GM23338 (cell line): ENCODE data around the gene S100A5.

Experiments
- CREB1 ChIP-seq: fragments of 250-450 bp; sonication (Bioruptor Pico); IDR thresholded peaks from 2 replicates; pipeline ENCODE4 v1.5.0; 2020; ENCODE audit warnings: low read depth, mild to moderate bottlenecking, moderate library complexity
- EZH2 ChIP-seq: fragments of 200-600 bp; sonication (generic); IDR thresholded peaks from one replicate; pipeline ENCODE4 v1.8.0; 2017; ENCODE audit warnings: antibody characterized with exemption, mild to moderate bottlenecking, low read depth; ENCODE audit not compliant: unreplicated experiment
- EZH2phosphoT487 ChIP-seq: fragments of 200-600 bp; sonication (generic); IDR thresholded peaks from one replicate; pipeline ENCODE4 v1.8.1; 2018; ENCODE audit warnings: antibody characterized with exemption; ENCODE audit not compliant: unreplicated experiment
- JUNB ChIP-seq: IDR thresholded peaks from one replicate; pipeline ENCODE4 v1.6.1; 2016; ENCODE audit warnings: antibody characterized with exemption; ENCODE audit not compliant: unreplicated experiment
- NANOG ChIP-seq: IDR thresholded peaks from 2 replicates; pipeline ENCODE4 v1.6.1; 2016; ENCODE audit warnings: antibody characterized with exemption, borderline replicate concordance
- POLR2AphosphoS5 ChIP-seq: IDR thresholded peaks from 2 replicates; pipeline ENCODE4 v1.6.1; 2016; ENCODE audit warnings: antibody characterized with exemption, low read depth
- STAT1 ChIP-seq: IDR thresholded peaks from one replicate; pipeline ENCODE4 v1.6.1; 2016; ENCODE audit warnings: antibody characterized with exemption; ENCODE audit not compliant: unreplicated experiment
- TF ChIP-seq, protein P1 (sequence below): IDR thresholded peaks from one replicate; pipeline ENCODE4 v1.6.1; 2018; ENCODE audit warnings: antibody characterized with exemption; ENCODE audit not compliant: unreplicated experiment
- TF ChIP-seq, protein P2 (sequence below), 2 experiments: fragments of 200-600 bp in 1 of 2; sonication (generic) in 1 of 2; conservative IDR thresholded peaks; 2 replicates each; pipeline versions ENCODE4 v1.5.1 to v1.6.1; 2016 to 2017; ENCODE audit warnings: antibody characterized with exemption in 2 of 2, low read depth in 2 of 2, mild to moderate bottlenecking in 2 of 2, moderate library complexity in 1 of 2
- TF ChIP-seq, protein P3 (sequence below): IDR thresholded peaks from 2 replicates; pipeline ENCODE4 v1.6.1; 2016; ENCODE audit warnings: antibody characterized with exemption

DNA sequence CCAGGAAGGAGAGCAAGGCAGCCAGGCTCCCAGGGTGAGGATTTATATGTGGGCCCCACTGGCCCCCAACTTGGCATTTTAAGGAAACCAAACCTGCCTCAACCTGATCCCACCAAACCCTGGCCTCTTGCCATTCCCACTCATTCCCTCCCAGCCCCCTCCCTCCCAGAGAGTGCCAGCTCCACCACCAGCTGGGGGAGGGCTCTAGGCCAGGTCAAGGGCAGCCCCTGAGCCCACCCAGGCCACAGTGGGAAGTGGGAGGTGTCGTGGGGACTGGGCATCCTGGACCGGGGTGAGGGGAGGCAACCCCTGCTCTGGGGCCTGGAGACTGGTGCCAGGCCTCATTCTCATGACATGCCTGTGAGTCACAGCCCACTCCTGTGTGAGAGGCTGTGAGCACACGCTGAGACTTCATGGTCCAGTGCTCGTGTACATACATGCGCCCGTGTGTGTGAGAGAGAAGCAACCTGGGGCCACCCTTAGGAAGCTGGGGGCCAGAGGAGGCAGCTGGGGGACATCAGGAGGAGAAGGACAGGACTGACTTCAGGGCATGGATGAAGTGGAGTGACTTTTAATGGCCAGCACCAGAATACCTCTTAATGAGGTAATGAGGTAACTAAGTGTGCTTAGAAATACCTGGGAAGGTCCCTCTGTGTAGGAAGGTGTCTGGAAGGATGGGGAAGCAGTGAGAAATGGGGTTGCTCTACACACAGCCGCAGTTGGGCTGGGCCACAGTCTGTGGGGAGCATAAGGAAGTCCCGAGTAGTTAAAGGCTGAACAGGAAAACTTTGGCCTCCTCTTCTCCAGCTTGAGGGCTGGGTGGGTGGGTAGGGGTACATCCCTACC, 25.0 kb upstream of the S100A5 start, which contains the start of gene S100A2:
- TF ChIP-seq, protein P1, sequence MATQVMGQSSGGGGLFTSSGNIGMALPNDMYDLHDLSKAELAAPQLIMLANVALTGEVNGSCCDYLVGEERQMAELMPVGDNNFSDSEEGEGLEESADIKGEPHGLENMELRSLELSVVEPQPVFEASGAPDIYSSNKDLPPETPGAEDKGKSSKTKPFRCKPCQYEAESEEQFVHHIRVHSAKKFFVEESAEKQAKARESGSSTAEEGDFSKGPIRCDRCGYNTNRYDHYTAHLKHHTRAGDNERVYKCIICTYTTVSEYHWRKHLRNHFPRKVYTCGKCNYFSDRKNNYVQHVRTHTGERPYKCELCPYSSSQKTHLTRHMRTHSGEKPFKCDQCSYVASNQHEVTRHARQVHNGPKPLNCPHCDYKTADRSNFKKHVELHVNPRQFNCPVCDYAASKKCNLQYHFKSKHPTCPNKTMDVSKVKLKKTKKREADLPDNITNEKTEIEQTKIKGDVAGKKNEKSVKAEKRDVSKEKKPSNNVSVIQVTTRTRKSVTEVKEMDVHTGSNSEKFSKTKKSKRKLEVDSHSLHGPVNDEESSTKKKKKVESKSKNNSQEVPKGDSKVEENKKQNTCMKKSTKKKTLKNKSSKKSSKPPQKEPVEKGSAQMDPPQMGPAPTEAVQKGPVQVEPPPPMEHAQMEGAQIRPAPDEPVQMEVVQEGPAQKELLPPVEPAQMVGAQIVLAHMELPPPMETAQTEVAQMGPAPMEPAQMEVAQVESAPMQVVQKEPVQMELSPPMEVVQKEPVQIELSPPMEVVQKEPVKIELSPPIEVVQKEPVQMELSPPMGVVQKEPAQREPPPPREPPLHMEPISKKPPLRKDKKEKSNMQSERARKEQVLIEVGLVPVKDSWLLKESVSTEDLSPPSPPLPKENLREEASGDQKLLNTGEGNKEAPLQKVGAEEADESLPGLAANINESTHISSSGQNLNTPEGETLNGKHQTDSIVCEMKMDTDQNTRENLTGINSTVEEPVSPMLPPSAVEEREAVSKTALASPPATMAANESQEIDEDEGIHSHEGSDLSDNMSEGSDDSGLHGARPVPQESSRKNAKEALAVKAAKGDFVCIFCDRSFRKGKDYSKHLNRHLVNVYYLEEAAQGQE, result no peak
- no peak for TF ChIP-seq EZH2
- TF ChIP-seq, protein P2, sequence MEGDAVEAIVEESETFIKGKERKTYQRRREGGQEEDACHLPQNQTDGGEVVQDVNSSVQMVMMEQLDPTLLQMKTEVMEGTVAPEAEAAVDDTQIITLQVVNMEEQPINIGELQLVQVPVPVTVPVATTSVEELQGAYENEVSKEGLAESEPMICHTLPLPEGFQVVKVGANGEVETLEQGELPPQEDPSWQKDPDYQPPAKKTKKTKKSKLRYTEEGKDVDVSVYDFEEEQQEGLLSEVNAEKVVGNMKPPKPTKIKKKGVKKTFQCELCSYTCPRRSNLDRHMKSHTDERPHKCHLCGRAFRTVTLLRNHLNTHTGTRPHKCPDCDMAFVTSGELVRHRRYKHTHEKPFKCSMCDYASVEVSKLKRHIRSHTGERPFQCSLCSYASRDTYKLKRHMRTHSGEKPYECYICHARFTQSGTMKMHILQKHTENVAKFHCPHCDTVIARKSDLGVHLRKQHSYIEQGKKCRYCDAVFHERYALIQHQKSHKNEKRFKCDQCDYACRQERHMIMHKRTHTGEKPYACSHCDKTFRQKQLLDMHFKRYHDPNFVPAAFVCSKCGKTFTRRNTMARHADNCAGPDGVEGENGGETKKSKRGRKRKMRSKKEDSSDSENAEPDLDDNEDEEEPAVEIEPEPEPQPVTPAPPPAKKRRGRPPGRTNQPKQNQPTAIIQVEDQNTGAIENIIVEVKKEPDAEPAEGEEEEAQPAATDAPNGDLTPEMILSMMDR (conservative IDR thresholded peaks at IDR 0.05; ENCODE audit: low read depth in 2 of 2), result no peak
- TF ChIP-seq JUNB, result no peak
- no peak for TF ChIP-seq POLR2AphosphoS5
- no peak for TF ChIP-seq EZH2phosphoT487
- TF ChIP-seq, protein P3, sequence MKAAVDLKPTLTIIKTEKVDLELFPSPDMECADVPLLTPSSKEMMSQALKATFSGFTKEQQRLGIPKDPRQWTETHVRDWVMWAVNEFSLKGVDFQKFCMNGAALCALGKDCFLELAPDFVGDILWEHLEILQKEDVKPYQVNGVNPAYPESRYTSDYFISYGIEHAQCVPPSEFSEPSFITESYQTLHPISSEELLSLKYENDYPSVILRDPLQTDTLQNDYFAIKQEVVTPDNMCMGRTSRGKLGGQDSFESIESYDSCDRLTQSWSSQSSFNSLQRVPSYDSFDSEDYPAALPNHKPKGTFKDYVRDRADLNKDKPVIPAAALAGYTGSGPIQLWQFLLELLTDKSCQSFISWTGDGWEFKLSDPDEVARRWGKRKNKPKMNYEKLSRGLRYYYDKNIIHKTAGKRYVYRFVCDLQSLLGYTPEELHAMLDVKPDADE, result no peak
- TF ChIP-seq CREB1 (CRISPR knock-in tag), result no peak
- TF ChIP-seq STAT1, result no peak
- TF ChIP-seq NANOG, result no peak
